Endothelial cell (in vitro differentiated cells): ENCODE results near the gene ACAP1. TPM values are rescaled to one million over a fixed set of nuclear protein-coding genes. Genes with fewer than 3 reads are reported as not detected.

Experiments
- DNase-seq: peaks from one replicate; pipeline ENCODE4 v3.0.0; 2021; ENCODE audit warnings: low spot score
- H3K27ac Mint-ChIP-seq: one replicate; pipeline ENCODE4 v1.8.0; 2021; ENCODE audit warnings: mixed read lengths, inconsistent platforms; ENCODE audit not compliant: unreplicated experiment
- H3K27me3 Mint-ChIP-seq: one replicate; pipeline ENCODE4 v1.8.0; 2021; ENCODE audit warnings: mild to moderate bottlenecking, moderate library complexity, mixed read lengths, inconsistent platforms; ENCODE audit not compliant: unreplicated experiment
- H3K36me3 Mint-ChIP-seq: one replicate; pipeline ENCODE4 v1.8.0; 2021; ENCODE audit warnings: mild to moderate bottlenecking, low read depth, mixed read lengths, inconsistent platforms; ENCODE audit not compliant: unreplicated experiment
- H3K4me1 Mint-ChIP-seq: one replicate; pipeline ENCODE4 v1.8.0; 2021; ENCODE audit warnings: mild to moderate bottlenecking, mixed read lengths, inconsistent platforms; ENCODE audit not compliant: unreplicated experiment
- H3K4me3 Mint-ChIP-seq: one replicate; pipeline ENCODE4 v1.8.0; 2021; ENCODE audit warnings: mild to moderate bottlenecking, mixed read lengths, inconsistent platforms; ENCODE audit not compliant: unreplicated experiment
- H3K9me3 Mint-ChIP-seq: one replicate; pipeline ENCODE4 v1.8.0; 2021; ENCODE audit warnings: mixed read lengths, inconsistent platforms; ENCODE audit not compliant: unreplicated experiment
- CTCF ChIP-seq: fragments of 200-600 bp; sonication (generic); IDR thresholded peaks from one replicate; pipeline ENCODE4 v1.5.0; 2021; ENCODE audit warnings: antibody characterized with exemption; ENCODE audit not compliant: unreplicated experiment
- total RNA-seq: library from RNA; stranded (reverse); fragmentation: NEBNext Ultra II Directional; extraction: Animal tissue kit (Norgen Biotek cat#: 25700); gene quantifications from one replicate; pipeline ENCODE4 v1.2.1, GENCODE V29; 2021; ENCODE audit not compliant: unreplicated experiment

ACAP1 gene
- total RNA-seq, 1 donor from 2014 or later, result 5.5 TPM

DNA sequence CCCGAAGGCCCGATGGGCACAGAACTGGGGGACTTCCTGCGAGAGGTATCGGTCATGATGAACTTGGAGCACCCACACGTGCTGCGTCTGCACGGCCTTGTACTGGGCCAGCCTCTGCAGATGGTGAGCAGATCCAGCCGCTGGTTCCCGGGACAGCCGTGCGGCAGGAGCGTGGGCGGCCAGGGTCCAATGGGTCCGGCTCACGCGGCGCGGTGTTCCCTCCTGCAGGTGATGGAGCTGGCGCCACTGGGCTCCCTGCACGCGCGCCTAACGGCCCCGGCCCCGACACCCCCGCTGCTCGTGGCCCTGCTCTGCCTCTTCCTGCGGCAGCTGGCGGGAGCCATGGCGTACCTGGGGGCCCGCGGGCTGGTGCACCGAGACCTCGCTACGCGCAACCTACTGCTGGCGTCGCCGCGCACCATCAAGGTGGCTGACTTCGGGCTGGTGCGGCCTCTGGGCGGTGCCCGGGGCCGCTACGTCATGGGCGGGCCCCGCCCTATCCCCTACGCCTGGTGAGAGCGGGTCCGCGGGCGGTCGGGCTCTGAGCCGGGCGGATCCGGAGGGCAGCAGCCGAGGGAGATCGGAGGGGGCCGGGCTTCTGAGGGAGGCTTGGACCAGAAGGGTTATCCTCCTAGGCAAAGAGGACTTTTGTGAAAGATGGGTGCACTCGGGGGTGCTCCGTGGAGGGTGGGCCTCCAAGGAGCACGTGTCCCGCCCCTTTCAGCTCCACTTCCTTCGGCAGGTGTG, 47.6 kb downstream of the ACAP1 start:
- H3K9me3 Mint-ChIP-seq, result no peaks in the 10 kb centered on the region
- H3K27me3 Mint-ChIP-seq, result peaks cover 28% of the 10 kb centered on the region
- H3K4me3 Mint-ChIP-seq, result no peak overlapping the region
- no peak overlapping the region for H3K27ac Mint-ChIP-seq
- peaks cover 10% of the 10 kb centered on the region for H3K36me3 Mint-ChIP-seq
- peak; percentile 55 for DNase-seq
- TF ChIP-seq CTCF, result no peak
- peaks cover 14% of the 10 kb centered on the region for H3K4me1 Mint-ChIP-seq

DNA sequence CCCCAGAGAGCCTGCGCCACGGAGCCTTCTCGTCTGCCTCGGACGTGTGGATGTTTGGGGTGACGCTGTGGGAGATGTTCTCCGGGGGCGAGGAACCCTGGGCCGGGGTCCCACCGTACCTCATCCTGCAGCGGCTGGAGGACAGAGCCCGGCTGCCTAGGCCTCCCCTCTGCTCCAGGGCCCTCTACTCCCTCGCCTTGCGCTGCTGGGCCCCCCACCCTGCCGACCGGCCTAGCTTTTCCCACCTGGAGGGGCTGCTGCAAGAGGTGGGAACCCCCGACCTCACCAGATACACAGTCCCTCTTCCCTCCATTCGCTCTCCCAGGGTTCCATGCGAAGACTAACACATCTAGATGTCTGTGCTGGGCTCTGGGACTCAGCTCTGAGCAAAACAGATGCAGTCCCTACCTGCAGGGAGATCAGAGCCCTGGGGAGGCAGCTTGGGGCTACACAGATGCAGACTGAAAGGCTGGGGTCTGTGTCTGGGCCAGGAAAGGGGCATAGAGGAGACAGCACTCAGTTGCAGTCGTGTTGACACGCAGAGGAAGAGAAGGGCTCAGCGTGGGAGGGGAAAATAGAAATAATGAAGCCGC, 48.3 kb downstream of the ACAP1 start:
- H3K36me3 Mint-ChIP-seq, result peaks cover 11% of the 10 kb centered on the region
- no peak overlapping the region for H3K4me3 Mint-ChIP-seq
- peaks cover 17% of the 10 kb centered on the region for H3K4me1 Mint-ChIP-seq
- TF ChIP-seq CTCF, result no peak
- no peaks in the 10 kb centered on the region for H3K9me3 Mint-ChIP-seq
- no peak for DNase-seq
- H3K27ac Mint-ChIP-seq, result no peak overlapping the region
- H3K27me3 Mint-ChIP-seq, result peaks cover 27% of the 10 kb centered on the region

GRCh38 chr17:7388856-7389255, 52.5 kb downstream of the ACAP1 start:
- peaks cover 37% of the 10 kb centered on the region for H3K4me1 Mint-ChIP-seq
- no peak overlapping the region for H3K4me3 Mint-ChIP-seq
- no peak for DNase-seq
- no peaks in the 10 kb centered on the region for H3K9me3 Mint-ChIP-seq
- no peak for TF ChIP-seq CTCF
- no peak overlapping the region for H3K27ac Mint-ChIP-seq
- peaks cover 16% of the 10 kb centered on the region for H3K36me3 Mint-ChIP-seq
- H3K27me3 Mint-ChIP-seq, result peaks cover 18% of the 10 kb centered on the region

GRCh38 chr17:7389924-7390910, 53.9 kb downstream of the ACAP1 start:
- Mint-ChIP-seq H3K9me3 (no peaks in the 10 kb centered on the region), H3K36me3 (peaks cover 16% of the 10 kb centered on the region), H3K4me3 (peak overlapping the region; percentile 81), H3K27ac (no peak overlapping the region), H3K27me3 (peaks cover 18% of the 10 kb centered on the region), H3K4me1 (peaks cover 39% of the 10 kb centered on the region)
- no peak for DNase-seq
- no peak for TF ChIP-seq CTCF
